HG02571 (cell line): Measurements from ENCODE around the gene ELMO2.

ENCODE experiments used
- ATAC-seq: cut with Tn5 transposase; IDR thresholded peaks from one replicate; pipeline ENCODE4 v1.9.1; 2021; ENCODE audit warnings: mild to moderate bottlenecking, moderate library complexity; ENCODE audit not compliant: unreplicated experiment

ELMO2 gene

DNA sequence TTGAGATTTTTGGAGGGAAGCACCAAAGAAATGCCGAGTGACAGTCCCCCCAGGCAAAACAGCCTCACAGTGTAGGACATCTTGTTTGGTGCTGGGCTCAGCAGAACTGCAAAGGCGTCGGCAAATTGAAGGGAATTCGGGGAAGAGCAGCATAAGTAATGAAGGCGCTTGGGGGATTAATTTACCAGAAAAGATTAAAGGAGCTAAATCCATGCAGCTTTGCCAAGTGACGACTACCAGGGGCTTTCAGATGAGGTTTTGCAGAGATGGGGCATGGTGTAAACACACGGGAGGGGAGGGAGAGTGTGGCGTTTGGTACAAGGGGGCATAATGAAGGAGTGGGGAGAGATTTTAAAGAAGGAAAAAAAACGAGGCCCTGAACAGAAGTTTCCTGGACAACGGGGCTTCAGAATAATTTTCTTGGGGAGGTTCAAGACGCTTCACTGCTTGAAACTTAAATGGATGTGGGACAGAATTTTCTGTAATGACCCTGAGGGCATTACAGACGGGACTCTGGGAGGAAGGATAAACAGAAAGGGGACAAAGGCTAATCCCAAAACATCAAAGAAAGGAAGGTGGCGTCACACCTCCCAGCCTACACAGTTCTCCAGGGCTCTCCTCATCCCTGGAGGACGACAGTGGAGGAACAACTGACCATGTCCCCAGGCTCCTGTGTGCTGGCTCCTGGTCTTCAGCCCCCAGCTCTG lies 52.8 kb downstream of the ELMO2 start:
- no peak for ATAC-seq

DNA sequence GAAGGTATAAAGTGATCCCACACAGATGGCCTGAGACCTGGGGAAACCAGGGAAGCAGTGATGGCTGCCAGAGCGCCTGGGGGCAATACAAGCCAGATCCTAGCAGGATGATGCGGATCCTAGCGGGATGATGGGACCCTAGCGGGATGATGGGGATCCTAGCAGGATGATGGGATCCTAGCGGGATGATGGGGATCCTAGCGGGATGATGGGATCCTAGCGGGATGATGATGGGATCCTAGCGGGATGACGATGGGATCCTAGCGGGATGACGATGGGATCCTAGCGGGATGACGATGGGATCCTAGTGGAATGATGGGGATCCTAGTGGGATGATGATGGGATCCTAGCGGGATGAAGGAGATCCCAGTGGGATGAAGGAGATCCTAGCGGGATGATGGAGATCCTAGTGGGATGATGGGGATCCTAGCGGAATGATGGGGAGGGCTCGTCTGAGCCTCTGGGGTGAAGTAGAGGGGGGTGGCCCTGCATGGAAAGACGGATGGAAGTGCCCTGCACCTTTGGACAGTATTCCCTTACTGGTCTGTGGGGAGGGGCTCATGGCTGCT lies 54.0 kb downstream of the ELMO2 start:
- no peak for ATAC-seq

DNA sequence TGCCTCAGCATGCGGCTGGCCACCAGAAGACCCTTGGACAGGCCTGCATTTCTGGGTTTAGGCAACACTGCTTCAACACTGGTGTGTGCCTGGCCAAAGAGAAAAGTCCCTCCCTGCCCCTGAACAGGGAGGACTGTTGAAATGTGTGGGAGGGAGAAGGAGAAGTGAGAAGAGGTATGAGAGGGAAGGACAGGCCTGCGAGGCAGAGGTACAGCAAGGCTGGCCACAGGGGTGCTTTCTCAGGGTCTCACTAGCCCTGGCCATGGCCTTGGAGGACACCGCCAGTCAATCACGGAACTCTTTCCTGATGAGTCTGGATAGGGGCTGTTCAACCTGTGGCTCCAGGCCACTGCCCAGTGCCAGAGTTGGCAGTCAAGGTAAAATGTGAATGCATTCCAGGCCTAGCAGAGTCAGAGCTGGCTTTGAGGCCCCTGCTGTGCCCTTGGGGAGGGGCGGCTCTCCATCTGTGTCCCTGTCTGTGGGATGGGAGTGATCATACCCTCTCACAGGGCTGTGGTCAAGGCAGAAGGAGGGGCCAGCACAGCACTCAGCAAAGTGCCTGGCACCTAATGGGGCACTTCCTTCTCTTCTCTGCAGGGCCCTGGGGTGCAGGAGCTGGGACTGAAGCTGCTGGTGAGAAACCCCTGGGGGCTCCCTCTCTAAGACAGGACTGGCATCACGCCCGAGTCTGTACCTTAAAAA lies 54.9 kb downstream of the ELMO2 start:
- ATAC-seq, result no peak

DNA sequence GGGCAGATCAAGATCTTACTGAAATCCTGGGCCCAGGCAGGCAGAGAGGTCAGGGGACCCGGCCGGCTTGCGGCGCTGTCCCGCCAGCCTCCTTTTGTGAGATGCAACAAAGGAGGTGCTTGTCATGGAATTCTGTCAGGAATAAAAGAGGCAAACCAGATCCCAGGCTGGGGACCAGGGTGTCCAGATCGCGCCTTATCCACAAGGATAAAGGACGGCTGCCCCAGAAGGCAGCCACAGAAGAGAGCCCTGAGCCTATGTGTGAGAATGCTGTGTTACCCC lies 55.5 kb downstream of the ELMO2 start:
- ATAC-seq, result no peak

- ATAC-seq, result peak; percentile 52
These were observed 56.0 kb downstream of the ELMO2 start for GRCh38 chr20:46350201-46350985.

GRCh38 chr20:46349742-46350056 lies 56.7 kb downstream of the ELMO2 start:
- no peak for ATAC-seq

DNA sequence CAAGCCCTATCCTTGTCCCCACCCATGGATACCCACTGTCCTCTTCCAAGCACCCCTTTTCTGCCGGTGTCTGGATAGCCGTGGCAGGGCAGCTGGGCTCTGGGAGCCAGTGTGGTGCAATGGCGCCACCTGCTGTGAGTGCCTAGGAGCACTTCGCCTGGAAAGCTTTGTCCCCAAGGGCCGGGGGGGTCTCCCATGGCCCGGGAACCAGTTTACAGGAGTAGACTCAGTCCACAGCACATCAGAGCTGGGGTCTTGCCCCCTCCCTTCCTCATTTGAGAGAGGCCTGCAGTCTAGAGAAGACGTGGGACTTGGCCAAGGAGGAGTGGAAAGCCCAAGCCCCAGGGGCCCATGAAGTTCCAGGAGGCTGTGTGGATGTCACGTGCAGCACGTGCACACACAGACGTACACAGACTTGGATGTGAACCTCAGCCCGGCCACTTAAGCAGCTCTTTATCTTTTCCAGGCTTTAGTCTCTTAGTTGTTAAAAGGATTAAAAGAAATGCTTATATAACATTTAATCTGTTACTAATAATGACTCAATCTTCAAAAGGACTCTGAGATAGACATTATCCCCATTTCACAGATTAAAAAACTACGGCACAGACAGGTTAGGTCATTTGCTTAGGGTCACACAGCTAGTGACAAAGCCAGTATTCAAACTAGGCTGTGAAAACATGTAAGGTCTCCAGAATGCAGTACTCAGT lies 57.2 kb downstream of the ELMO2 start:
- ATAC-seq, result no peak

GRCh38 chr20:46347841-46348803 lies 58.3 kb downstream of the ELMO2 start:
- no peak for ATAC-seq

GRCh38 chr20:46346770-46347169 lies 59.6 kb downstream of the ELMO2 start:
- ATAC-seq, result no peak

DNA sequence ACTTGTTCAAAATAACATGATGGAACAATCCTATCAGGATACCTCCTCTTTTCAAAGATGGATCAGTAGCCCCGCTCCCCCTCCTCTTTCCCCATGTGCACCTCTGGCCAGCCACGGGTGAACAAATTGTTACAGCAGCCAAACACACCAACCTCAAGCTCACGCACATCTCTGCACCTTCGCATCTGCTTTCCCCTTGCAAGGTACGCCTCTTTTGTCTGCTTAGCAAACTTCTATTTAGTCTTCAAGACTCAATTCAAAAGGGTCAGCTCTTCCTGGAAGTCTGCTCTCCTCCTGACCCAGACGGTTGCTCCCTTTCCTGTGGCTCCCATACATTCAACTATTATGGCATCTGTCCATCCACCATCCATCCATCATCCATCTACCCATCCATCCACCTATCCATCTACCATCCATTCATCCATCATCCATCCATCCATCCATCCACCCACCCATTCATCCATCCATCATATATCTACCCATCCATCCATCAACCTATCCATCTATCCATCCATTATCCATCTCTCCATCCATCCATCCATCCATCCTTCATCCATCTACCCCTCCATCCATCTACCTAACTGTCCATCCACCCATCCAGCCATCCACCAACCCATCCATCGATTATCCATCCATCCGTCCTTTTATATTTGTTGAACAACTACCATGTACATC lies 61.8 kb downstream of the ELMO2 start:
- no peak for ATAC-seq

GRCh38 chr20:46343975-46344357 lies 62.4 kb downstream of the ELMO2 start:
- ATAC-seq, result no peak

DNA sequence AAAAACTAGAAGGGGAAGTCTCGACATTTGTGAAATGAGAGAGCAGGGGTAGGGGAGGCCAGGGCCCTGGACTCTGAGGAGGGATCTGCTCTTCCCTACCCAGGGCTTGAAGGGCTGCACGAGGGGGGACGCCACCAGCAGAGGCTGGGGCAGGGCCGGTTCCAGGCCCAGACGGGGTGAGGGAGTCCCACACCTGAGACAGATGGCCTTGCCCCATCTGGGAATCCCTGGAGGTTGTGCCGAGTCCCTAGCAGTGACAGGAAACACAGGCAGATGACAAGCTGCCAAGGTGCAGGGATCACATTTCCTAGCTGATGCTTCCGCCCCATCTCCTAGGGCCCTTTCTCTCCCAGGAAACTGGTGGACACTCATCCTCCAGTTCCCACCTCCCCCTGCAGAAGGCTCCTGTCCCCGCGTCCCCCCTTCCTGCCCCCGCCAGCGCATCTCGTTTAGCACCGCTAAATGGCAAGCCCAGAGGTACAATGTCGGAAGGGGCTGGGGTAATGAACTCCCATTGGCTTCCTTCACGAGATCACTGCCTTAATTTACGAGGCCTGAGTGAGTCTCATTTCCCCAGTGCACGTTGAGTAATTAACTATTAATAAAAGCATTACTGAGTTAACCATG lies 63.0 kb downstream of the ELMO2 start:
- no peak for ATAC-seq

GRCh38 chr20:46342451-46343347 lies 63.7 kb downstream of the ELMO2 start:
- no peak for ATAC-seq

GRCh38 chr20:46342010-46342378 lies 64.4 kb downstream of the ELMO2 start:
- no peak for ATAC-seq

GRCh38 chr20:46341074-46342009 lies 65.1 kb downstream of the ELMO2 start:
- ATAC-seq, result no peak

DNA sequence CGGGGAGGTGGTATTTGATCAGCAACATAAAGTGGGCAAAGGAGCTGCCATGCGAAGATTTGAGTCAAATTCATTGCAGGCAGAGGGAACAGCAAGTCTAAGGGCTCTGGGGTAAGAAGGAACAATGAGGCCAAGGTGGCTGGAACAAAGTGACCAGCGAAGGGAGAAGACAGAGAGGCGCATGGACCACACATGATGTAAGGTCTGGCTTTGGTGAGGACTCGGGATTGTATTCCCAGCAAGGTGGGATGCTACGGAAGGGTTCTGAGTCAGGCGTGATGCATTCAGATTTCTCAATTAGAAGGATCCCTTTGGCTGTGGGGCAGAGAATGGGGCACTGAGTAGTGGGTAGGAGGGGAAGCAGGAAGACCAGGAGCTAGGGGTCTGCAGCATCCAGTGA lies 67.4 kb downstream of the ELMO2 start:
- no peak for ATAC-seq

GRCh38 chr20:46336735-46337134 lies 69.7 kb downstream of the ELMO2 start:
- no peak for ATAC-seq
